A549 (cell line): ENCODE results near the gene CHMP1B. TPM values are rescaled to one million over a fixed set of nuclear protein-coding genes. Genes with fewer than 3 reads are reported as not detected.
A peak's percentile ranks its signal among the peaks of the same experiment; 100 is the strongest.

Experiments used
- ATAC-seq, 2 experiments: fragments of 200-7000 bp in 1 of 2; fragments of >200 bp in 1 of 2; cut with Nextera tagmentation in 1 of 2; cut with Tn5 transposase in 1 of 2; 3 replicates each; pipeline versions ENCODE4 v1.8.0 to v1.9.1; 2018 to 2020; ENCODE audit warnings: mild to moderate bottlenecking in 1 of 2, moderate library complexity in 1 of 2
- CTCF ChIA-PET: fragments of 300-600 bp; sonication (Branson Sonifier 250); formaldehyde crosslinking; extraction: SDS; loops from one replicate; lab custom pipeline; 2021; ENCODE audit warnings: antibody characterized with exemption, inconsistent platforms; lab: Yijun Ruan, JAX
- POLR2A ChIA-PET: fragments of 350-600 bp; formaldehyde crosslinking; extraction: SDS; loops from one replicate; lab custom pipeline; 2021; ENCODE audit warnings: antibody characterized with exemption, inconsistent platforms; lab: Yijun Ruan, JAX
- DNase-seq, 2 experiments: peaks; one replicate each; pipeline versions ENCODE4 v3.0.0 to v3.0.0-alpha.2; 2011 to 2016; ENCODE audit warnings: low read depth in 1 of 2, low spot score in 1 of 2
- FAIRE-seq: peaks from 2 replicates; lab custom pipeline; 2011; peaks lifted over from hg19 to GRCh38; lab: Jason Lieb, UNC
- H3K27ac ChIP-seq, 2 experiments: fragments of >200 bp; sonication (Bioruptor Twin); formaldehyde crosslinking; 3 replicates each; pipeline ENCODE4 v1.5.1; 2016 to 2017
- H3K4me1 ChIP-seq: fragments of >200 bp; sonication (Bioruptor Twin); formaldehyde crosslinking; 3 replicates; pipeline ENCODE4 v1.6.1; 2016
- H3K4me2 ChIP-seq: fragments of >200 bp; sonication (Bioruptor Twin); formaldehyde crosslinking; 3 replicates; pipeline ENCODE4 v1.6.1; 2016
- H3K4me3 ChIP-seq: fragments of >200 bp; sonication (Bioruptor Twin); formaldehyde crosslinking; 3 replicates; pipeline ENCODE4 v1.5.1; 2016
- H3K9me3 ChIP-seq: fragments of >200 bp; sonication (Bioruptor Twin); formaldehyde crosslinking; 3 replicates; pipeline ENCODE4 v1.6.1; 2016
- BHLHE40 ChIP-seq: IDR thresholded peaks from 2 replicates; pipeline ENCODE4 v1.6.1; 2012; ENCODE audit warnings: low read depth, low read length, inconsistent platforms
- CBX2 ChIP-seq: fragments of 200-600 bp; sonication (generic); IDR thresholded peaks from 2 replicates; pipeline ENCODE4 v1.6.1; 2016; ENCODE audit warnings: low read depth, mild to moderate bottlenecking, borderline replicate concordance
- CEBPB ChIP-seq, 2 experiments: fragments of >200 bp in 1 of 2; sonication (Bioruptor Twin) in 1 of 2; formaldehyde crosslinking in 1 of 2; IDR thresholded peaks; 2 replicates each; pipeline ENCODE4 v1.6.1; 2012 to 2016
- CHD2 ChIP-seq: fragments of 150-350 bp; IDR thresholded peaks from 2 replicates; pipeline ENCODE4 v1.6.1; 2014; ENCODE audit warnings: low read length; ENCODE audit not compliant: partially characterized antibody
- CHD4 ChIP-seq: fragments of 200-600 bp; sonication (generic); IDR thresholded peaks from 2 replicates; pipeline ENCODE4 v1.6.1; 2016; ENCODE audit warnings: antibody characterized with exemption, mild to moderate bottlenecking, borderline replicate concordance
- EHMT2 ChIP-seq: fragments of 200-600 bp; sonication (generic); IDR thresholded peaks from 2 replicates; pipeline ENCODE4 v1.6.1; 2016; ENCODE audit warnings: antibody characterized with exemption, low read depth, mild to moderate bottlenecking, moderate library complexity
- HOXA7 ChIP-seq: fragments of 250-450 bp; sonication (Bioruptor Pico); IDR thresholded peaks from 2 replicates; pipeline ENCODE4 v1.5.0; 2020; ENCODE audit warnings: mild to moderate bottlenecking, moderate library complexity
- HOXB5 ChIP-seq: fragments of 250-450 bp; sonication (Bioruptor Pico); IDR thresholded peaks from 2 replicates; pipeline ENCODE4 v1.5.0; 2020; ENCODE audit warnings: mild to moderate bottlenecking, moderate library complexity
- MYC ChIP-seq: IDR thresholded peaks from 2 replicates; pipeline ENCODE4 v1.6.1; 2012; ENCODE audit warnings: mild to moderate bottlenecking, inconsistent platforms, low read length, improper control_type of control experiment, borderline replicate concordance
- NPAS2 ChIP-seq: fragments of 250-450 bp; sonication (Bioruptor Pico); IDR thresholded peaks from 2 replicates; pipeline ENCODE4 v1.8.0; 2022; ENCODE audit warnings: mild to moderate bottlenecking, moderate library complexity, borderline replicate concordance
- NR3C1 ChIP-seq: fragments of >200 bp; sonication (Bioruptor Twin); formaldehyde crosslinking; IDR thresholded peaks from 3 replicates; pipeline ENCODE4 v1.6.1; 2017
- PHF8 ChIP-seq: fragments of 200-600 bp; sonication (generic); IDR thresholded peaks from 2 replicates; pipeline ENCODE4 v1.6.1; 2016; ENCODE audit warnings: low read depth, mild to moderate bottlenecking, antibody characterized with exemption, moderate library complexity, borderline replicate concordance
- RARB ChIP-seq: fragments of 250-450 bp; sonication (Bioruptor Pico); IDR thresholded peaks from 2 replicates; pipeline ENCODE4 v1.8.0; 2021; ENCODE audit warnings: mild to moderate bottlenecking, moderate library complexity
- RNF2 ChIP-seq: fragments of 200-600 bp; sonication (generic); IDR thresholded peaks from 2 replicates; pipeline ENCODE4 v1.6.1; 2016; ENCODE audit warnings: low read depth, mild to moderate bottlenecking, antibody characterized with exemption, moderate library complexity, borderline replicate concordance
- SMC3 ChIP-seq: fragments of >200 bp; sonication (Bioruptor Twin); formaldehyde crosslinking; IDR thresholded peaks from 3 replicates; pipeline ENCODE4 v1.6.1; 2018; ENCODE audit warnings: inconsistent platforms
- ZC3H11A ChIP-seq: fragments of 450-650 bp; IDR thresholded peaks from 2 replicates; pipeline ENCODE4 v1.6.1; 2014; ENCODE audit warnings: antibody characterized with exemption, mild to moderate bottlenecking
- ZSCAN20 ChIP-seq: fragments of 250-450 bp; sonication (Bioruptor Pico); IDR thresholded peaks from 2 replicates; pipeline ENCODE4 v1.8.0; 2022; ENCODE audit warnings: mild to moderate bottlenecking, moderate library complexity
- WGBS: methylation state at CpG from one replicate; pipeline ENCODE4 v1.1.6; 2017; ENCODE audit errors: missing lambda C conversion rate; 5-methylcytosine and 5-hydroxymethylcytosine counted together
- polyA plus RNA-seq, 4 experiments: library from polyadenylated mRNA; depleted of rRNA in 3 of 4; stranded (reverse); fragments of >200 nt; fragmentation: RNase III in 1 of 4; extraction: RNeasy Plus Mini Kit Qiagen cat#74134 plus additional on column Dnase treatment in 1 of 4; gene quantifications; 2 replicates in 3 of 4; 3 replicates in 1 of 4; pipeline ENCODE4 v1.2.3, GENCODE V29; 2011 to 2017
- TF ChIP-seq, protein P1 (sequence below): fragments of >200 bp; sonication (Bioruptor Twin); formaldehyde crosslinking; IDR thresholded peaks from 3 replicates; pipeline ENCODE4 v1.5.1; 2016
- TF ChIP-seq, protein P2 (sequence below): fragments of 250-450 bp; sonication (Bioruptor Pico); IDR thresholded peaks from 2 replicates; pipeline ENCODE4 v1.5.0; 2020; ENCODE audit warnings: low read depth, mild to moderate bottlenecking, moderate library complexity
- TF ChIP-seq, protein P3 (sequence below): IDR thresholded peaks from 2 replicates; pipeline ENCODE4 v1.6.1; 2012

Gene CHMP1B
- polyA plus RNA-seq, 2 of the 4 experiments (the other 2 are of a cell fraction) = 44.9 to 60.8 TPM

DNA sequence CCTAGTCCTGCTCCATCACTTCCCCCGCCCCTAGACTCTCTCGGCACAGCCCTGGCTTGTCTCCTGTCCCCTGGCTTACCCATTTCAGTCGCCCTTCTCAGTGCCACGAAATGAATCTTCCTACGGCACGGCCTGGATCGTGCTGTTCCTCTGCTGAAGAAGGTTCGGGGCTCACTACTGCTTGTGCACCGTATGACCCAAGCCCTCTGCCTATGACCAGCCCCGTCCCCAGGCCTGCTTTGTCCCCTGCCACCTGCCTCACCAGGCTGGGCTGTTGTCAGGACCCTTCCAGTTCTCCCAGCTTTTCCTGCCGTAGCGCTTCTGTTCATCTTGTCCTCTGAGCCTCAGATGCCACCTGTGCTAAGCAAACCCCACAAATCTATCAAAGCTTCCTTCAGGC lies 13.9 kb downstream of the CHMP1B start:
- peak overlapping the region in 1 of 2 experiments; percentile 98; a peak in 1 of 6 replicates for H3K27ac ChIP-seq
- TF ChIP-seq, protein P1, sequence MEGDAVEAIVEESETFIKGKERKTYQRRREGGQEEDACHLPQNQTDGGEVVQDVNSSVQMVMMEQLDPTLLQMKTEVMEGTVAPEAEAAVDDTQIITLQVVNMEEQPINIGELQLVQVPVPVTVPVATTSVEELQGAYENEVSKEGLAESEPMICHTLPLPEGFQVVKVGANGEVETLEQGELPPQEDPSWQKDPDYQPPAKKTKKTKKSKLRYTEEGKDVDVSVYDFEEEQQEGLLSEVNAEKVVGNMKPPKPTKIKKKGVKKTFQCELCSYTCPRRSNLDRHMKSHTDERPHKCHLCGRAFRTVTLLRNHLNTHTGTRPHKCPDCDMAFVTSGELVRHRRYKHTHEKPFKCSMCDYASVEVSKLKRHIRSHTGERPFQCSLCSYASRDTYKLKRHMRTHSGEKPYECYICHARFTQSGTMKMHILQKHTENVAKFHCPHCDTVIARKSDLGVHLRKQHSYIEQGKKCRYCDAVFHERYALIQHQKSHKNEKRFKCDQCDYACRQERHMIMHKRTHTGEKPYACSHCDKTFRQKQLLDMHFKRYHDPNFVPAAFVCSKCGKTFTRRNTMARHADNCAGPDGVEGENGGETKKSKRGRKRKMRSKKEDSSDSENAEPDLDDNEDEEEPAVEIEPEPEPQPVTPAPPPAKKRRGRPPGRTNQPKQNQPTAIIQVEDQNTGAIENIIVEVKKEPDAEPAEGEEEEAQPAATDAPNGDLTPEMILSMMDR = no peak
- TF ChIP-seq RNF2 (no peak), CHD2 (no peak), HOXA7 (CRISPR knock-in tag) (no peak), ZC3H11A (no peak)
- TF ChIP-seq, protein P2, sequence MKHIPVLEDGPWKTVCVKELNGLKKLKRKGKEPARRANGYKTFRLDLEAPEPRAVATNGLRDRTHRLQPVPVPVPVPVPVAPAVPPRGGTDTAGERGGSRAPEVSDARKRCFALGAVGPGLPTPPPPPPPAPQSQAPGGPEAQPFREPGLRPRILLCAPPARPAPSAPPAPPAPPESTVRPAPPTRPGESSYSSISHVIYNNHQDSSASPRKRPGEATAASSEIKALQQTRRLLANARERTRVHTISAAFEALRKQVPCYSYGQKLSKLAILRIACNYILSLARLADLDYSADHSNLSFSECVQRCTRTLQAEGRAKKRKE (CRISPR knock-in tag) = no peak

DNA sequence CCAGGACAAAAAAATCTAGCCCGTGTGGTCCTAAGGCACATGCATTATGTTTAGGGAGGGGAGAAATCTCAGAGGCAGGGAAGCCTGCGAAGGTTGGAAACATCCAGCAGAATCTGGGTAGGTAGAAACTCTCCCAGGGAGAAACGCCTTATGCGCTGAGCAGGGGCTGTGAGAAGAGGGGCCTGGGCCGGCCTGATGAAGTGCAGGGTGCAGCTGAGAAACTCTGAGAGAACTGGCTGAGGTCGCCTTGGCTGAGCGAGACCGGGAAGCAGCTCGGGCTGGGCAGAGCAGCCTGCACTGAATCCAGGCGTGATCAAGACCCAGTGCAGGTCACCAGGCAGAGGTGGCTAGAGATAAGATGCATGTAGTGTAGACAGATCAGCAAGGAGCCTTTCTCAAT lies 15.1 kb downstream of the CHMP1B start:
- peak overlapping the region; percentile 42 to 50; a peak in 2 of 6 replicates for H3K27ac ChIP-seq
- H3K4me3 ChIP-seq = no peak overlapping the region
- TF ChIP-seq NPAS2 (CRISPR knock-in tag) = no peak
- TF ChIP-seq CBX2 = no peak
- TF ChIP-seq MYC = no peak
- TF ChIP-seq HOXA7 (CRISPR knock-in tag) = no peak
- H3K4me2 ChIP-seq = no peak overlapping the region
- H3K4me1 ChIP-seq = peaks cover 11% of the 10 kb centered on the region
- H3K9me3 ChIP-seq = no peaks in the 10 kb centered on the region
- no peak for DNase-seq
- ChIA-PET CTCF (interaction anchor here (0.7 to 0.9 kb wide), 2 partner anchors 133 kb away, joined by 3 read pairs; no protein-coding TSS in a partner anchor), POLR2A (no interaction called here)
- ATAC-seq = no peak
- WGBS = 89% methylated on average over 10 of the region's 10 CpGs
- no peak for FAIRE-seq

More for the DNA sequence above, 13.9 kb downstream of the CHMP1B start:
- CTCF ChIA-PET = interaction anchor here (0.9 kb wide), 1 partner anchor 131 kb away, joined by 3 read pairs; no protein-coding TSS in a partner anchor
- Histone ChIP-seq H3K4me3 (no peak overlapping the region), H3K4me1 (peaks cover 23% of the 10 kb centered on the region), H3K9me3 (no peaks in the 10 kb centered on the region), H3K4me2 (no peak overlapping the region)
- ATAC-seq = no peak
- no peak for DNase-seq
- WGBS = 91% methylated on average over 12 of the region's 12 CpGs
- FAIRE-seq = no peak
- POLR2A ChIA-PET = no interaction called here

DNA sequence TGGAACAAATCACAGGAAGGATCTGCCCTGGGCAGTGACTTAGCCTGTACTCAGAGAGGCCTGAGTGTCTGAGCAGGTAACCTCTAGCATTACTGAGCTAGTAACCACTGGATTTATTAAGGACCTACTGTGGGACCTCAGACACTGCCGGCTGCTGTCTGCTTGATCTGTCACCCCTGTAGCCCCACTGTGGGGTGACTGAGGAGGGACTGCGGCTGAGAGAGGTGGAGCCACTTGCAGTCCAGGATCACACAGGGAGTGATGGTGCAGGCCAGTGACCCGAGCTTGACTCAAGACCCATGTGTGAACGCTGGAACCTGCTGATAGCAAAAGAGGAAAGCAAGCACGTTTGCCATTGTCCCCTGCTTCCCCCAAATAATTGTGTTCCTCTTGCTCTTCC lies 15.6 kb downstream of the CHMP1B start:
- 81% methylated on average over 3 of the region's 5 CpGs for WGBS
- Histone ChIP-seq H3K4me2 (no peak overlapping the region), H3K9me3 (no peaks in the 10 kb centered on the region), H3K4me1 (peaks cover 7% of the 10 kb centered on the region), H3K4me3 (no peak overlapping the region)
- POLR2A ChIA-PET = no interaction called here
- DNase-seq = no peak
- ATAC-seq = peak in 1 of 2 experiments; percentile 24; a peak in 1 of 6 replicates
- CTCF ChIA-PET = interaction anchor here (0.9 kb wide), 1 partner anchor 134 kb away, joined by 3 read pairs; no protein-coding TSS in a partner anchor
- no peak for FAIRE-seq
- TF ChIP-seq BHLHE40 (no peak), CHD4 (no peak), RARB (CRISPR knock-in tag) (no peak), HOXB5 (CRISPR knock-in tag) (no peak), ZSCAN20 (CRISPR knock-in tag) (no peak), SMC3 (no peak)
- TF ChIP-seq, protein P3, sequence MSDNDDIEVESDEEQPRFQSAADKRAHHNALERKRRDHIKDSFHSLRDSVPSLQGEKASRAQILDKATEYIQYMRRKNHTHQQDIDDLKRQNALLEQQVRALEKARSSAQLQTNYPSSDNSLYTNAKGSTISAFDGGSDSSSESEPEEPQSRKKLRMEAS = no peak
- TF ChIP-seq, all 56 proteins: peak for 0
- peak overlapping the region; percentile 42 to 50; a peak in 2 of 6 replicates for H3K27ac ChIP-seq

DNA sequence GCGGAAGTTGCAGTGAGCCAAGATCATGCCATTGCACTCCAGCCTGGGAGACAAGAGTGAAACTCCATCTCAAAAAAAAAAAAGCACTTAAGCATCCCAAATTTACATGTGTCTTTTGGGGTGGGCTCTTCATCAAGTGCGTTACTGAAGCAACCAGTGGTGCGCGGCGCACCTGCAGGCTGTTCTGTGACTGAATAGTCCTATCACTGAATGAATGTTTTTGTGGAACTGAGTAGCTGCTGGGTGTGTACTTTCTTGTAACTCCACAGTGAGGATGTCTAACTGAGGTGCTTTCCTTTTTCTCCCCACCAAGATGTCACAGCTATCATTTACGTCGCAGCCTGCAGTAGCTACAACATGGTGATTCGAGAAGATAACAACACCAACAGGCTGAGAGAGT lies 17.0 kb downstream of the CHMP1B start:
- H3K9me3 ChIP-seq = no peaks in the 10 kb centered on the region
- no peak overlapping the region for H3K4me3 ChIP-seq
- ChIA-PET CTCF (interaction anchor here (0.9 to 3.1 kb wide), 4 partner anchors 10 to 106 kb away, joined by 3 to 8 read pairs (median 4); no protein-coding TSS in a partner anchor), POLR2A (no interaction called here)
- H3K4me2 ChIP-seq = no peak overlapping the region
- DNase-seq (no peak), ATAC-seq (no peak), FAIRE-seq (no peak)
- 92% methylated on average over 8 of the region's 8 CpGs for WGBS
- H3K27ac ChIP-seq = no peak overlapping the region
- no peak for TF ChIP-seq CHD2
- TF ChIP-seq HOXA7 (CRISPR knock-in tag) = no peak
- no peak for TF ChIP-seq EHMT2
- no peak for TF ChIP-seq NR3C1
- no peak for TF ChIP-seq PHF8
- TF ChIP-seq CEBPB (IDR thresholded peaks at IDR 0.05) = no peak
- no peak for TF ChIP-seq CHD4
- no peaks in the 10 kb centered on the region for H3K4me1 ChIP-seq
